Breast epithelium (tissue), 3 donors: ENCODE measurements around the gene ERGIC1.

Experiments
- CTCF ChIP-seq, 3 donors: fragments of 450-650 bp; IDR thresholded peaks; one replicate each; pipeline ENCODE4 v1.5.1; 2016 to 2017; ENCODE audit warnings: antibody characterized with exemption in 3 of 3, mild to moderate bottlenecking in 3 of 3, moderate library complexity in 3 of 3
- POLR2A ChIP-seq: fragments of 450-650 bp; IDR thresholded peaks from one replicate; pipeline ENCODE4 v1.6.1; 2016; ENCODE audit warnings: antibody characterized with exemption, mild to moderate bottlenecking, moderate library complexity

- no peak for TF ChIP-seq CTCF (IDR thresholded peaks at IDR 0.05)
- TF ChIP-seq POLR2A = no peak
These were observed 123.4 kb downstream of the ERGIC1 start for GRCh38 chr5:172957458-172957857.
